ENCODE data around the gene FBXO39. TPM values are rescaled to one million over a fixed set of nuclear protein-coding genes. Genes with fewer than 3 reads are reported as not detected.

FBXO39 gene
- total and polyA plus RNA-seq, 2 donors (not counting 3 experiments of a cell fraction or from before 2014, with no cell fraction given): 0.20 to 3.1 TPM

DNA sequence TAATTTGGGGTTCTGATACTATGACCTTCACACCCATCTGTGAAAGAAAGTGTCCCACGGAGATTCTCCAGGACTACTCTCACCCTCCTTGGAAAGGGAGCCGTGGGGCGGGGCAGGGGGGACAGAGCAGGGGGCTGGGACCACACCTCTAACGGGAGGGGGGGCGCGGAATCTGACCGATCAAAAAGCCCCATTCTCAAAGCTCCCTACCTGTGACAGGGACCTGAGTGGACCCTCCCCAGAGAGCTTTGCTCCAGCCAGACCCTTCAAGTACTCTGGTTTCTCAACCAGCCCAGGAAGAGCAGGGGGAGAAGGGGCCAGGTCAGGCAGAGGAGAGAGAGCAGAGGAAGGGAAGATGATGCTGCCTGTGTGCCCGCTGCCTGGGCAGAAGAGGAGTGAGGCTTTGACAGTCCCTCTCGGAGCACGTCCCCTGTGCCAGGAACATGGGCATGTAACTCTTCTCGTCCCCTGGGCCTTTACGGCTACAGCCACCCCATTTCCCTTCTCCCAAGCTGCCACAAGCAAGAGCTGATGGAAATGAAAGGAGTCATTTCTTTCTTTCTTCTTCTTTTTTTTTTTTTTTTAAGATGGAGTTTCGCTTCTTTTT, 19.5 kb upstream of the FBXO39 start:
- BruUV-seq (replicated peaks): no TSS peak
- POLR2A ChIA-PET: no interaction called here
- intact Hi-C loops (cut with micrococcal nuclease) (no loop called here), dilution Hi-C loops (cut with MboI; ENCODE audit: extremely low pct_ligation_motif_present, low sequenced_read_pairs) (no loop called here)
- CTCF ChIA-PET: interaction anchor here (0.9 to 1.6 kb wide), 3 partner anchors 21 to 87 kb away, joined by 3 to 7 read pairs (median 3); no protein-coding TSS in a partner anchor
- peak overlapping the region in 2 of 3 experiments; percentile 32 to 64 for H3K4me3 ChIP-seq (replicated peaks in 1 of 3; ENCODE audit: insufficient read depth in 1 of 3, low read depth in 1 of 3, low read length in 3 of 3)
- no peak for TF ChIP-seq CTCF (IDR thresholded peaks at IDR 0.05; ENCODE audit: extremely low read depth in 1 of 2, insufficient read depth in 1 of 2, low read depth in 1 of 2, low read length in 2 of 2)
- TF ChIP-seq JUN (IDR thresholded peaks at IDR 0.05; ENCODE audit: borderline replicate concordance, insufficient read depth, insufficient read length, low read depth): no peak
- no peak for TF ChIP-seq POLR2AphosphoS5 (IDR thresholded peaks at IDR 0.05; ENCODE audit: insufficient read depth, low read depth, low read length)
- no peak for TF ChIP-seq GATA2 (IDR thresholded peaks at IDR 0.05; ENCODE audit: insufficient read depth, insufficient read length, low read depth, low read length)
- TF ChIP-seq, protein P1, sequence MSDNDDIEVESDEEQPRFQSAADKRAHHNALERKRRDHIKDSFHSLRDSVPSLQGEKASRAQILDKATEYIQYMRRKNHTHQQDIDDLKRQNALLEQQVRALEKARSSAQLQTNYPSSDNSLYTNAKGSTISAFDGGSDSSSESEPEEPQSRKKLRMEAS (IDR thresholded peaks at IDR 0.05; ENCODE audit: insufficient read depth, insufficient read length): no peak
- no peak for TF ChIP-seq MYC (IDR thresholded peaks at IDR 0.05; ENCODE audit: low read depth, low read length)
- no peak for TF ChIP-seq EZH2 (IDR thresholded peaks at IDR 0.05; ENCODE audit: borderline replicate concordance, low read depth, low read length, severe bottlenecking)
- no peak for TF ChIP-seq FOS (IDR thresholded peaks at IDR 0.05; ENCODE audit: borderline replicate concordance, insufficient read depth, low read length)
- TF ChIP-seq POLR2A (IDR thresholded peaks at IDR 0.05; ENCODE audit: low read depth, low read length): no peak
- H4K20me1 ChIP-seq (replicated peaks; ENCODE audit: control insufficient read depth, extremely low read depth, insufficient read depth, low read length): no peaks in the 10 kb centered on the region
- H3K27me3 ChIP-seq (ENCODE audit: control insufficient read depth in 2 of 2, insufficient read depth in 2 of 2, low read length in 2 of 2): no peaks in the 10 kb centered on the region
- no peaks in the 10 kb centered on the region for H3K36me3 ChIP-seq (ENCODE audit: control insufficient read depth in 2 of 2, extremely low read depth in 1 of 2, insufficient read depth in 2 of 2, low read length in 2 of 2)
- H3K4me1 ChIP-seq (ENCODE audit: control insufficient read depth, extremely low read depth, insufficient read depth, low read length): peaks cover 34% of the 10 kb centered on the region
- no peaks in the 10 kb centered on the region for H3K9me3 ChIP-seq (replicated peaks; ENCODE audit: control insufficient read depth, insufficient read depth, low read length)
- no peaks in the 10 kb centered on the region for H3K9me1 ChIP-seq (replicated peaks; ENCODE audit: control insufficient read depth, extremely low read depth, insufficient read depth, low read length)
- no peaks in the 10 kb centered on the region for H3K79me2 ChIP-seq (ENCODE audit: control insufficient read depth, insufficient read depth, low read length)
- peak overlapping the region; percentile 93 for H3K4me2 ChIP-seq (ENCODE audit: insufficient read depth, low read length)
- H2AFZ ChIP-seq (ENCODE audit: low read depth, low read length): peak overlapping the region; percentile 99
- no peak overlapping the region for H3K27ac ChIP-seq (ENCODE audit: insufficient read depth, low read depth, low read length)
- H3K9ac ChIP-seq (replicated peaks; ENCODE audit: extremely low read depth, insufficient read depth, low read length): peak overlapping the region; percentile 48
- DNase-seq (ENCODE audit: low read depth, low spot score) (no peak), FAIRE-seq (no peak)

Data from endothelial cell of umbilical vein (primary cell).